ENCODE measurements around the gene PRDM16.

PRDM16 gene

GRCh38 chr1:3111348-3112021 is 42.5 kb downstream of the PRDM16 start:
- no peak for DNase-seq

- no peak for DNase-seq
Observed at GRCh38 chr1:3112526-3112925, 43.5 kb downstream of the PRDM16 start.

GRCh38 chr1:3113047-3113740 is 44.2 kb downstream of the PRDM16 start:
- no peak for DNase-seq

GRCh38 chr1:3113741-3114056 is 44.7 kb downstream of the PRDM16 start:
- no peak for DNase-seq

GRCh38 chr1:3114131-3114744 is 45.2 kb downstream of the PRDM16 start:
- no peak for DNase-seq

GRCh38 chr1:3114846-3115245 is 45.8 kb downstream of the PRDM16 start:
- DNase-seq, result no peak

- DNase-seq, result no peak
Observed at GRCh38 chr1:3115275-3116149, 46.5 kb downstream of the PRDM16 start.

- no peak for DNase-seq
Observed at GRCh38 chr1:3116150-3116510, 47.1 kb downstream of the PRDM16 start.

- DNase-seq, result no peak
Observed at GRCh38 chr1:3116560-3116959, 47.6 kb downstream of the PRDM16 start.

GRCh38 chr1:3117879-3118278 is 48.9 kb downstream of the PRDM16 start:
- no peak for DNase-seq

GRCh38 chr1:3119061-3119460 is 50.1 kb downstream of the PRDM16 start:
- DNase-seq, result no peak

GRCh38 chr1:3119725-3120124 is 50.7 kb downstream of the PRDM16 start:
- no peak for DNase-seq

- no peak for DNase-seq
Observed at GRCh38 chr1:3120140-3120539, 51.1 kb downstream of the PRDM16 start.

GRCh38 chr1:3120994-3121393 is 52.0 kb downstream of the PRDM16 start:
- no peak for DNase-seq

GRCh38 chr1:3121401-3122210 is 52.6 kb downstream of the PRDM16 start:
- DNase-seq, result no peak

GRCh38 chr1:3122311-3122710 is 53.3 kb downstream of the PRDM16 start:
- DNase-seq, result no peak

- no peak for DNase-seq
Observed at GRCh38 chr1:3124246-3124645, 55.2 kb downstream of the PRDM16 start.

GRCh38 chr1:3125078-3125477 is 56.1 kb downstream of the PRDM16 start:
- no peak for DNase-seq

GRCh38 chr1:3125546-3126368 is 56.8 kb downstream of the PRDM16 start:
- DNase-seq, result no peak

- no peak for DNase-seq
Observed at GRCh38 chr1:3126756-3127678, 58.0 kb downstream of the PRDM16 start.

GRCh38 chr1:3127738-3128137 is 58.7 kb downstream of the PRDM16 start:
- DNase-seq, result no peak
